GM18951 (cell line): Measurements from ENCODE around the gene PRKACA.

Experiments used
- POLR2A ChIP-seq: IDR thresholded peaks from 4 replicates; pipeline ENCODE4 v1.6.1; 2011; ENCODE audit warnings: mild to moderate bottlenecking; ENCODE audit not compliant: insufficient read length, insufficient read depth; ENCODE audit errors: extremely low read depth
- in situ Hi-C: fragments of 300-500 bp; cut with MboI; formaldehyde crosslinking; loops from one replicate; pipeline ENCODE4 v1.12.0; 2022; ENCODE audit warnings: low sequenced_read_pairs, mixed read lengths, inconsistent platforms; ENCODE audit not compliant: unreplicated experiment

The PRKACA gene

DNA sequence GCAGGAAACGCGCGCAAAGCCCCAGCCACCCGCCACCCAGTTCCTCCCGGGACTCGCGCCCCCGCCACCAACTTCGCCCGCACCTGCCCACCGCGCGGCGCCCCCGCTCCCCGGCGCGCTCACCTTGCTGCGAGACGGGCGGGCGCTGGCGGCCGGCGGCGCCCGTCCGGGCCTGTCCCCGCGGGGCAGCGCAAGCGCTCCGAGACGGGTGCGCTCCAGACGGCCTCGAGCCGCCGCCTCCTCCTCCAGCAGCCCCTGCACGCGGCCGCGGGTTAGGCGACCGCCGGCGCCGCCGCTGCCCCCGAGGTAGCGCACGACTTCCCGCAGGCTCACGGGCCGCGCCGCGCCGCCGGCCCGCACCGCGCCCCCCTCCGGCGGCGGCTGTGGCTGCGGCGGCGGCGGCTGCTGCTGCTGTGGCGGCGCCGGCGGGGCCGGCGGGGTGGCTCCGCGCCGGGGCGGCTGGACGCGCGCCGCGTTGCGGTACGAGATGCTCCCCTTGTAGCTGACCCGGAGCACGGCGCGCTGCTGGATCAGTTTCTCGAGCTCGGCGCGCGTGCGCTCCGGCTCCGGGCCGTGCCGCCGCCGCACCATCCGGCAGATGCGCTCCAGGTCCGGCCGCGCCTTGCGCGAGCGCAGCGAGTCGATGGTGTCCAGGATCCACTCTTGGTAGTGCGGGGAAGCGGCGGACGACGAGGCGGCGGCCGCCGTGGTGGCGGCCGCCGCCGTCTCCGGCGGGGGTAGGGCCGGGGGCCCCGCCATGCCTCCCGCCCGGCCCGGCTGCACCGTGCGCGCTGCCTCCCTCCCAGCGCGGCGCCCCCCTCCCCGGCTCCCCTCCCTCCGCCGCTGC, 27.7 kb downstream of the PRKACA start:
- in situ Hi-C loops: no loop called here
- TF ChIP-seq POLR2A: no peak

DNA sequence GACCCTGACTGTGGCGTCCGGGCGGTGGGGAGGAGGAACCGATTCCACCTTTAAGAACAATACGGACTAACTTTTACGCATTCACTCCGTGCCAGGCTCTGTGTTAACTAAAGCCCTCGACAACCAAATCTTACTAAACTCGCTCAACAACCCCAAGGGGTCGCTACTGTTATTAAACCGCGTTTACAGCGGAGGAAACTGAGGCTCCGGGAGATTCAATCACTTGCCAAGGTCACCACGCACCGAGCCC, 28.2 kb downstream of the PRKACA start:
- no peak for TF ChIP-seq POLR2A
- in situ Hi-C loops: no loop called here

DNA sequence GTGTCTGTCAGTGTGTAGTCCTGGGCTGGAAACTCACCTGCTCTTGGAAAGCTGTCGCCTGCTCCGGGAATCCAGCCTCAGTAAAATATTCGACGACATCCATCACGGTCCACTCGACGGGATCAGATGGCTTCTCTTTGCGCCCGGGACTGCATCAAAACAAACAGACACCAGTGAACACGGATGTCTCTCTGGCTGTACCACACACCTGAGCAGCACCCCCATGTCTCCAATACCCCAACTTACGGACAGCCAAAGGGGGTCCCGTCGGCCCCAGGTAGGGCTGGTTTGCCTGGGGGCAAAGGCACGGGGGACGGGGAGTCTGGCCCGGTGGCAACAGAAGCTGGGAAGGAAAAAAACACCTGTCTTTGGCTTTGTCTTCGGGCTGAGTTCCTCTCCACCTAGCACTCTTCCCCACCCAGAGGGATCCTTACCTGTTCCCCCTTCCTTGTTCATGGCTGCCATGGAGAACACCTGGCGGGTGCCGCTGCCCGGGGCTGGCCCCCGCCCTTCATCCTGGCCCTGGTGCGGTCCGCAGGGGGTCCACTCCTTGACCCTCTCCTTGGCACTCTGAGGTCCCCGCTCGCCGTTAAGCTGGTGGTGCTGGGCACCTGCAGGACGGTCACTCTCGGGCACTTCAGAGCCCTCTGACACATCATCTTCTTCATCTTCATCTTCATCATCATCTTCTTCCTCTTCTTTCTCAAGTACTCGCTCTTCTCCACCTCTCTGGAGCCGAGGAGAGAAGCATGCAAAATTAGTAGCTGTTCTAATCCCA, 28.7 kb downstream of the PRKACA start:
- in situ Hi-C loops: no loop called here

DNA sequence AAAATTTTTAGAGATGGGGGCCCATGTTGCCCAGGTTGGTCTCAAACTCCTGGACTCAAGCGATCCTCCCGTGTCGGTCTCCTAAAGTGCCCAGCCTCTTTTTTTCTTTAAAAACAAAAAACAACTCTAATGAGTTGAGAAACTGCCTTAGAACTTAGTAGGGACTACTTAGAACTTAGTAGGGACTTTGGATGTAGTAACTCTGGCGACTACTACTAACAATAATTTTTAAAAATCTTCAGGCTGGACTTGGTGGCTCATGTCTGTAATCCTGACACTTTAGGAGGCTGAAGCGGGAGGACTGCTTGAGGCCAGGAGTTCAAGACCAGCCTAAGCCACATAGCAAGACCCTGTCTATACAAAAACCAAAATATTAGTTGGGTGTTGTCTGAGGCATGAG, 31.5 kb downstream of the PRKACA start:
- in situ Hi-C loops: no loop called here
- TF ChIP-seq POLR2A: no peak

More for the DNA sequence above, 28.7 kb downstream of the PRKACA start:
- TF ChIP-seq POLR2A: no peak

DNA sequence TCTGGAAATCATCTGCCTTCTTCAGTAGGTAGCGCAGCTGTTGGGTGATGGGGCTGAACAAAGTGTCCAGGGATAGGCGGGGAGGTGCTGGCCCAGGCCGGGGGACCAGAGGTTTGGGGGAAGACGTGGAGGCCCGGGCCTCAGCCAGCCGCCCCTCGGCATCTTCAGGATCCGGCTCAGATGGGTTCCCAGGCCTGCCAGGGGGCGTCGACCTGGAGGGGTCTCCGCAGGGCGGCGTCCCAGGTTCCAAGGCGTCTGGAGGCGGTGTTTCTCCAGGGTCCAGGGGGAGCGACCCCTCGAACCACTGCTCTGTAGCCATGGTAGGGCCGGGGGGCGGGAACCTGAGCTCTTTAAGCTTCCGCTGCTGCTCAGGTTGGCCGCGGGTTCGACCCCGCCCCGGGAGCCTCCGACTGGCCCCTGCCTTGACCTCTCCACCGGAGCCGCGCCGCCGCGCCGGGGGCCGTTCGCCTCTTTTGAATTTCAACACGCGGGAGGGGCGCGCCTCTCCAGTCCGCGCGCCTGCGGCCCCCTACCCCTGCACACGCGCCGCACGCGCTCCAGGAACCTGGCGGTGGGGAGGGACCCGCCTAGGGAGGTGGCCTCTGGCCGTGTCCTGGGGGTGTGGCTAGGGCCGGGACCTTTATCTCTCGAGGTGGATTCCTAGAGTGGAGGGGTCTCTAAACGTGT, 32.1 kb downstream of the PRKACA start, which contains the start of gene C19orf67:
Gene C19orf67, minus strand, starts transcription at position 475 of the 687 bp plus-strand sequence. Its CDS starts 156 bp downstream, at position 319.
- in situ Hi-C loops: no loop called here
- TF ChIP-seq POLR2A: no peak

DNA sequence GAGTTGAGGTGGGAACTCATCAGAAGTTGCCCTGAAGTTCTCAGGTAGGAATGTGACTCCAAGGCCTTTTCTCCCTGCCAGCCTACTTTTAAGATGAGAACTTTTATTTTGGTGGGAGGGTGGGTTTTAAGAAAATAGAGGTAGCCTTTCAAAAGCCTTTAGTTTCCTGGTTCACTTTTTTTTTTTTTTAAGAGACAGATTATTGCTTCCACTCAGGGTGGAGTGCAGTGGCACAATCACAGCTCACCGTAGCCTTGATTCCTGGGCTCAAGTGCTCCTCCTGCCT, 34.9 kb downstream of the PRKACA start:
- TF ChIP-seq POLR2A: no peak
- in situ Hi-C loops: no loop called here

DNA sequence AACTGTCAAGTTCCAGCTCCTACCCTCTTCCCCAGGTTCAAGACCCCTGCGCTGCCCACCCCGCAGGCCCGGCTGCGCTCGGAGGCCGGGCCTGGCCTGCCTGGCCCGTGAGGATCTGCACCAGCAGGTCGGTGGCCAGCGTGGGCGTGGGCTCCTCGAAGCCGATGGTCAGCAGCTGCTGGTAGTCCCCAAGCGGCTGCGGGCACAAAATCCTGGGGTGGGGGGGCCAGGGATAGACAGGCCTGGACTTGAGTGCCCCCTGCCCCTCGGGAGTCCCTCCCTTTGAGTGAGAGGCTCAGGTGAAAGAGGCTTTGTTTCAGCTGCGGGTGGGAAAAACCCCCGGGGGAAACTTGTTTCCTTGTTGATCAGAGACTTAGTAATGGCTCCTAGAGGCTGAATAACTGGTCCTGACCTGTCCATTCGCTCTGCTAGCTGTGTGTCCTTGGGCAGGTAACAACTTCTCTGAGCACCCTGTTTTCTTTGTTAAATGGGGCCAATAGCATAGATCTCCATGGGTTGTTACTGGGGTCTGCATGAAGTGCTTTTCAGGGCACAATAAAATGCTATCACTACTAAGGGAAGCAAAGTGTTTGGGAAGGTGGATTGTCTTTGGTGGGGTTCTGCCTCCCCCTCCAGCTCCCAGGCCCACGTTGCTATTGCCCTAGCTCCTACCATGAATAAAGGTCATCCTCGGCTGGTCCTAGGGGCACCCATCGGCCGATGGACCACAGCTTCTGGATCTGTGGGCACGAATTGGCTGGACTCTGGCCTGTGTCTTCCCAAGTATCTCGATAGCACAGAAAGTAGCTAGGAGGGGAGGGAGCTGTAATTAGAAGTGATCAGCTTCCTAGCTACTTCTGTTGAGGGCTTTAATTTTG, 35.5 kb downstream of the PRKACA start:
- in situ Hi-C loops: no loop called here
- no peak for TF ChIP-seq POLR2A

DNA sequence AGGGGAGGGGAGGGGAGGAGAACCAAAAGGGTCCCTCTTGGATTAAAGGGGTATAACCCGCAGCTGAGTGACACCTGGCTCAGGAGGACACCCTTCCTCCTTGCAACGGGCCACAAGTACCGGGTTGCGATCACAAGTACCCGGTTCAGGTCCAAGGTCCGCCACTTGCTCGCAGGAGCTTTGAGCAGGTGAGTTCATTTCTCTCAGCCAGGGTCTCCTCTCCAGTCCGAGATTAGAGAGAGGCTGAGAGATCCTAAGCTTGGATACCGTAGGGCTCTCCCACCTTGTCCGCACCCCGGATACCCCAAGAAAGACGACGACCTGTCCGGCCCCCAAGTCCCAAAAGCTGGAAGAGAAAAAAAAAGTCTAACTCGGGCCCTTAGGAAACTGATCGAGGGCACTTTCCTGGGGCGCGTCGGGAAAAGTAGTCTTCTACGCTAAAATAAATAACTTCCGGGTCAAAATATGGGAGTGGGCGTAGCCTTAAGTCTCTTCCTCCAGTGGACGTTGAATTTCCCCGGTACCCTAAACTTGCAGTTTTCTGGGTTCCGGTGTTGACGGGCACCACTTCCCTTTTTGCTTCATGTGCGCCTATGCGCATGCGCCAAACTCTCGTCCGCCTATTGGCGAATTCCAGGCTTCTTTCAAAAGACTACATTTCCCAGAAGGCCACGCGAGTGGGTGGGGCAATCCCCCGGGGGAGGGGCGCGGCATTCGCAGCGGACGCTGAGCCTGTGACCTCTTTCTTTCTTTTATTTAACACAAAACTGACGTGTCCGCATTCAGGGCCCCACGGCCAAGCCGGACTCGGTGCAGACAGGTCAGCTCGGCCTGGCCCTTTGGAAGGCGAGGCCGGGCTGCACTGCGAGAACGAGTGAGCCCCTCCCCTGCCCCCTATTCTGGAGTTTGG, 36.4 kb downstream of the PRKACA start:
- in situ Hi-C loops: no loop called here
- peak; percentile 74 for TF ChIP-seq POLR2A

DNA sequence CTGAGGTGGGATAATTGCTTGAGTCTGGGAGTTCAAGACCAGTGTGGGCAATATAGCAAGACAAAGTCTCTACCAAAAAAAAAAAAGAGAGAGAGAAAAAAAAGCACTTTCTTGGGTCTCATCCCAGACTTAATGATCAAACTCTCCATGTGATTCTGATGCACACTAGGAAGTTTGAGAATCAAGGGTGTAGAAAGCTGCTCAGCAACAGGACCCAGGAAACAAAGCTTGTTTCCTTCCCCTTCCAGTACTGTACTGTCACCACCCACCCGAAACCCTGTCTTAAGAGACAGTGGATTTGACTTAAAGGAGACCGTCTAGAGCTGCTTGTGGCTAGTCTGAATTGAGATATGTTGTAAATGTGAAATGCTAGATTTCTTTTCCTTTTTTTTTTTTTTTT, 39.2 kb downstream of the PRKACA start:
- in situ Hi-C loops: loop anchor here (10.0 kb wide), 1 partner anchor 484 kb away; no protein-coding TSS in a partner anchor
- no peak for TF ChIP-seq POLR2A

DNA sequence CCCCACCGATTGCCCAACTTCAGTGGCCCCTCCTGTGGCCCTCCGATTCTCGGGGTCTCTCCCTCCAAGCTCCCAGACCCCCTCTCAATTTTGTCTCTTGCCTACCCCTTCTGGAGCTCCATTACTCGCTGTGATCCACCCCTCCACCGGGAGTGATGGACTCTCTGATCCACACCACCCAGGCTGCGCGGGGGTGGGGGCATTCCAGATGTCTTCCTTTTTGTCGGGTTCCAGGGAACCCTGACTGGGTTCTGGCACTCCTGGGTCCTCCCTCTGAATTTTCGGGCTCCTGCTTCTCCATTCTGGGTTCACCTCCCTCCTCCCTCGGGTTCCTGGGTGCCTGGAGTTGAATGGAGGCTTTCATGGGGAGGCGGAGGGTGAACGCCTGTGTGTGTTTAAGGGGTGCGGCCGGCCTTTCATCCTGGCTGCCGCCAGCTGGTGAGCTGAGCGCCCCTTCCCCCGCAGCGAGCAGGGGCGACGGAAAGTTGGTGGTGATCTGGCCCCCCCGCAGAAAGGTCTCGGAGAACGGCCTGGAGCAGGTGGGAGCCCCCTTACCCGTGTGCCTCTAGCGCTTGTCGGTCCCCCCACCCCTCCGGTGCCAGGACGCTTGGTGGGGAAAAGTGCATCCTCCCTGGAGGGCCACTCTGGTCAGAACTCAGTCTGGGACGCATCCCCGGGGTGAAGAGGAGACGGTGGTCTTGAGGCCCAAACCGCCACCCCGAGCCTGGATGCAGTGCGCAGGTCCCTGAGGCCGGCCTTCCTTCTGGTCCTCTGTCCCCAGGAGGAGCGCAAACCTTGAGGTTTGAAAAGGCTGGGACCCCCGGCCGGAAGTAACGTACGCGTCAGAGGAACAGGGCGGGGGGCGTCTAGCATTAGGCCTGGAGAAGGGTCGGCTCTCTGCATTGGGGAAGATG, 43.4 kb downstream of the PRKACA start:
- no peak for TF ChIP-seq POLR2A

DNA sequence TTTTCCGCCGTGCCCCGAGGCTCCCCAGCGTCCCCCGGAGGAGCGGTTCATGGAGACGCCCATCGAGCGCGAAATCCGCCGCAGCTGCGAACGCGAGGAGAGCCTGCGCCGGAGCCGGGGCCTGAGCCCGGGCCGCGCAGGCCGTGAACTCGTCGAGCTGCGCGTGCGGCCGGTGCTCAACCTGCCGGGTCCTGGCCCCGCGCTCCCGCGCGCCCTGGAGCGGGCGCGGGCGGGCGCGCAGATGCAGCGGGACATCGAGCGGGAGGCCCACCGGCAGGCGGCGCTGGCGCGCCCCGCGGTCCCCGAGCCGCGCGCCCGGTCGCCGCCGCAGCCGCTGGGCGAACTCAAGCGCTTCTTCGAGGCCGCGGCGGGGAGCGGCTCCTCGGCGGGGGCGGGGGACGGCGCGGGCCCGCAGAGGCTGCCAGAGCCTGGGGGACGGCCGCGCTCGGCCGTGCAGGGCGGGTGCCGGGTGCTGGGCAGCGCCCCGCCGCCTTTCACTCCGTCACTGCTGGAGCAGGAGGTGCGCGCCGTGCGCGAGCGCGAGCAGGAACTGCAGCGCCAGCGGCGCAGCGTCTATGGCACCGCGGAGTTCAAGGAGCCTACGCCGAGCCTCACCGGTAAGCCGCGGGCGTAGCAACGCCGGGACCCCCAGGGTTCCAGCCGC, 44.2 kb downstream of the PRKACA start:
- in situ Hi-C loops: loop anchor here (5.0 to 10.0 kb wide), 2 partner anchors 191 to 479 kb away; no protein-coding TSS in a partner anchor
- peak; percentile 50 for TF ChIP-seq POLR2A

More for the DNA sequence above, 43.4 kb downstream of the PRKACA start:
- in situ Hi-C loops: loop anchor here (5.0 to 10.0 kb wide), 2 partner anchors 192 to 479 kb away; no protein-coding TSS in a partner anchor
